SKM-1 treated with dmso at 0.1 percent for 144 hours (cell line): ENCODE measurements around the gene GOLT1A.
"Not testable (repeated sequence)": the region's sequence is repeated elsewhere in the genome, so short reads cannot be mapped to it uniquely, and the experiment has no call there.

Source experiments
- DNase-seq: peaks from one replicate; lab custom pipeline; 2025; ENCODE audit not compliant: unreplicated experiment; lab: John Stamatoyannopoulos, UW

Gene GOLT1A

DNA sequence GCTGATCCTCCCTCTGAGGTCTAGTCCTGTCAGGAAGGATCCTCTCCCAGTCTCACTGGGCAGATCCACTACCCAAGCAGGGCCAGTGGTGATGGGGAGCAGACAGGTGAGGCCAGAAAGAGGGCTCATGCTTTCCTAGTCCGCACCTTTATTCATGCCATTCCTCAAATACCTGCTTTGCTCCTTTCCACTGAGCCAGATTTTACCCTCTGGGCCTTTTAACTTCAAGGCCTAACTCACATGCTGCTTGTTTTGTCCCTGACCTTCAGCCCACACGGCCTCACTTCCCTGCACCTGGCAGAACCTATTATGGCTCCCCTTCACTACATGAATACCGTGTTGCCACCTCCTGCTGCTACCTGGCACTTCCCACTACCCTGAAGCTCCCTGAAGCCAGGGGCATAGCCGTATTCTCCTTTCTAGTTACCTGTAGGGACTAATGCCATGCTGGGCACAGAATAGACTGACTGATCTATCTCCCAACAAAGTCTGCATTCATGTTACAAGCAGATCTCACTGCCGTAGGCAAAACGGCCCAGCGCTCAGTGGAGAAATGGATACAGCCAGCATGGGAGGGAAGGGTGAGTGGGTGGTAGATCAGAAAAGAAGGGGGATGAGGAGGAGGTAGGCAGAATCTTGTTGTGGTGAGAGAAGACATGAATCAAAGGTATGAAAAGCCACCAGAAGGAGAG lies 36.1 kb upstream of the GOLT1A start:
- no peak for DNase-seq

DNA sequence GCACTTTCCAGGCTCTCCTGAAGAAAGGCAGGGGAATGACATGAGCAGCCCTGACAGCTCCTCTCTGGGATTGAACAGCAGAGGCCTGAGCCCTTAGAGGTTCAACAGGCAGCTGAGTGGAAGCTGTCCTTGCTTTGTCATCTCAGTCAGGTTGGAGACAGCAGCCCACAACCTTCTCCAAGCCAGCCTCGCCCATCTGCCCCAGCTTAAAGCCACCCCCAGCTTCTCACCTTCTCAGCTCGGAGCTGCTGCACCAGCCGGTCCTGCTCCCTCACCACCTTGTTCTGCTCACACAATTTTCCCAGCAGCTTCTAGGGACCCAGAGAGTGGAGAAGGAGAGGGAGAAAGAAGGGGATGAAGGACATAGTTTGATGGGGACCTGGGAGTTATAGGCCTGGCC lies 35.2 kb upstream of the GOLT1A start:
- no peak for DNase-seq

DNA sequence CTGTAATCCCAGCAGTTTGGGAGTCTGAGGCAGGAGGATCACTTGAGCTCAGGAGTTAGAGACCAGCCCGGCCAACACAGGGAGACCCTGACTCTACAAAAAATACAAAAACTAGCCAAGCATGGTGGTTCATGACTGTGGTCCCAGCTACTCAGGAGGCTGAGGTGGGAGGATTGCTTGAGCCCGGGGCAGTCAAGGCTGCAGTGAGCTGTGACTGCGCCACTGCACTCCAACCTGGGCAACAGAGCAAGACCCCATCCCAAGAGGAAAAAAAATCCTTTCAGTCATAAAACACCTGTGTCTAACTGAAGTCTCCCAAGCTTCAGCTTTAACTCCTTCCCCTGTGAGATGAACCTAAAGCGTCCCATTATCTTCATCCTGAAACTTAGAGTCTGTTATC lies 33.1 kb upstream of the GOLT1A start:
- DNase-seq: no peak

DNA sequence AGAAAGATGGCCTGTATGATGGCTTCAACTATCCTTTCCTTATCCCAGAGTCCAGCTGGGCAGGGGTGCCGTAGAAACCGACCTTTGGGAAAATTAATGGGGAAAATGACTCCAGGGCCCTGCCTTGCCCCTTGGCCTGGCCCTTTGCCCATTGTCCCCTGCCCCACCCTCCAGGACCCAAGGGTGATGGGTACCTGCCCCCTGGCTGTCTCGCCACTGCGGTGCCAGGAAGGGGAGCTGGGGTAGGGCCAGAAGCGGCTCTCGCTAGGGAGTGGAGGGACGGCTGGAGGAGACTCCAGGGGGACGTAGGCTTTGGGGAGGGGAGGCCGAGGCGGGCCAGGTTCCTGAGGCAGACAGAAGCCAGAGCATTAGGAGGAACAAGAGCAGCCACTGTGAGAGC lies 29.1 kb upstream of the GOLT1A start:
- no peak for DNase-seq

DNA sequence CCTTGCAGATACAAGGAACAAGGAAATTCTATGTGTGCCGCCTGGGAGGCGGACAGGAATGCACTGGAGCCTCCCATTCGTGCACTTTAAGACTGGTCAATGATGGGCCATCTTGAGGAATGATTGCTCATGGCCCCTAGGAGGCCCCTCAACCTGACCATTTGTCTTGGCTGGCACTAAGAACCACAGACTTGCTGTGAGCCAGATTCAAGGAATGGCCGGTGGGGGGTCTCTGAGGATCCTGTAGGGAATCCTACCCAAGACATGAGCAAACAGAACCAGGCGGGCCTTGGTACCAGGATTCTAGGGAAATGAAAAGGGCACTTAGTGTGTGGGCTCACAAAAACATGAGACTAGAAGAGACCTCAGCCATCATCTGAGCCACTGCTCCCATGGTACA lies 28.1 kb upstream of the GOLT1A start:
- DNase-seq: no peak

DNA sequence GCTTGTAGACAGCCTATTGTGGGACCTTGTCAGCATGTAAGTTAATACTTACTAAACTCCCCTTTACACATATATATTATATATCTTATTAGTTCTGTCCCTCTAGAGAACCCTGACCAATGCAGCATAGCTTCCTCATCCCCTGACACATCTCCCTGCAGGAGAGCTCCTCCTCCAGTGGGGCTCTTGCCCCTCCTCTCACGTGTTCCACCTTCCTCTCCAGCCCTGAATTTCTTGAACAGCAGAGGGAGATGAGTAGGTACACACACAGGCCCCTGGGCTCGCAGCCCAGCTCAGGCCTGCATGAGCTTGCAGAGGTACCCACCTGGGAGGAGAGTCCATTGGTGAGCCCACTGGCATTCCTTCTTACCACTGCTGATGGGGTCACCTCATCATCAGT lies 27.3 kb upstream of the GOLT1A start:
- DNase-seq: peak; percentile 28

DNA sequence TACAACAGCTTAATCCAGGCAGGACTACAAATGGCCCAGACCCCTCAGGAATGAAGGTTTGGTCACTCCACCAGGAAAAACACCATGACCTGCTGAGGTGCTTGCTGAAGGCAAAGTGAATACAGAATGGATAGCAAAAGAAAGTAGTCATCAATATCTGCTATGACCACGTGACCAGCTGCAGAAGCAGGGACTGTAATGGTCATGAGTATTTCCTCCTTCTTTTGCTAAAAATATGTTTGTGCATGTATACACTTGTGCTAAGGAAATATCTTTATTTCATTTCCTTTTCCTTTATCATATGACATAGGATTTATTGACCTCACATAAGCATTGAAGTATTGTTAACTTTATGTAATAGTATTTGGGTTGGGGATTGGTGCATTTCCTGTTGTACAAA lies 26.4 kb upstream of the GOLT1A start:
- no peak for DNase-seq

DNA sequence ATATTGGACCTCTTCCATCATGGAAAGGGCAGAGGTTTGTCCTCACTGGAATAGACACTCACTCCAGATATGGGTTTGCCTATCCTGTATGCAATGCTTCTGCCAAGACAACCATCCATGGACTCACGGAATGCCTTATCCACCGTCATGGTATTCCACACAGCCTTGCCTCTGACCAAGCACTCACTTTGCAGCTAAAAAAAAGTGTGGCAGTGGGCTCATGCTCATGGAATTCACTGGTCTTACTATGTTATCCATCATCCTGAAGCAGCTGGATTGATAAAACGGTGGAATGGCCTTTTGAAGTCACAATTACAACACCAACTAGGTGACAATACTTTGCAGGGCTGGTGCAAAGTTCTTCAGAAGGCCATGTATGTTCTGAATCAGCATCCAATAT lies 25.6 kb upstream of the GOLT1A start:
- DNase-seq: not testable (repeated sequence)

DNA sequence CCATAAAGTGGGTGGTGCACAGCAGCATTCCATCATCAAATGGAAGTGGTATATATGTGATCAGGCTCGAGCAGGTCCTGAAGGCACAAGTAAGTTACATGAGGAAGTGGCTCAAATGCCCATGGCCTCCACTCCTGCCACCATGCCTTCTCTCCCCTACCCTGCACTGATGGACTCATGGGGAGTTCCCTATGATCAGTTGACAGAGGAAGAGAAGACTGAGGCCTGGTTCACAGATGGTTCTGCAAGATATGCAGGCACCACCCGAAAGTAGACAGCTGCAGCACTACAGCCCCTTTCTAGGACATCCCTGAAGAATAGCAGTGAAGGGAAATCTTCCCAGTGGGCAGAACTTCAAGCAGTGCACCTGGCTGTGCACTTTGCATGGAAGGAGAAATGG lies 24.7 kb upstream of the GOLT1A start:
- DNase-seq: not testable (repeated sequence)

DNA sequence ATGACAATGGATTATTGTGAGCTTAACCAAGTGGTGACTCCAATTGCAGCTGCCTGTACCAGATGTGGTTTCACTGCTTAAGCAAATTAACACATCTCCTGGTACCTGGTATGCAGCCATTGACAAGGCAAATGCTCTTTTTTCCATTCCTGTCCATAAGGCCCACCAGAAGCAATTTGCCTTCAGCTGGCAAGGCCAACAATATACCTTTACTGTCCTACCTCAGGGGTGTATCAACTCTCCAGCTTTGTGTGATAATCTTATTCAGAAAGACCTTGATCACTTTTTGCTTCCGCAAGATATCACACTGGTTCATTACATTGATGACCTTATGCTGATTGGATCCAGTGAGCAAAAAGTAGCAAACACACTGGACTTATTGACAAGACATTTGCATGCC lies 23.7 kb upstream of the GOLT1A start:
- not testable (repeated sequence) for DNase-seq

DNA sequence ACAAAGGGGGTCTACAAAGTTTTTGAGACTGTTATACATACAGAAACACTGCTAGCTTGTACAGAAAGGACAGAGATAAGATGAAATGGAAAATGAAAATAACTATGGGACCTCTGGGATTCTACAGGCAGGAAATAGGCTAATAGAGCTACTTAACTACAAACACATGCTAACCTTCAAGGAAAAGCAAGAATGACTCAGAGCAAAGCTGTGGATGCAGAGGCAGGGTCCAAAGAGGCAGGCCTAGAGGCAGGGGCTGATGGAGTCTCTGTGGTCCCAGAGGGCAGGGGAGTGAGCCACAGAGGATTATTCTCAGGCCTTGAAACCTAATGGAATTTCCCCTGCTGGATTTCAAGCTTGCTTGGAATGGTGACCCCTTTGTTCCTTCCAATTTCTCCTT lies 18.7 kb upstream of the GOLT1A start:
- DNase-seq: no peak

DNA sequence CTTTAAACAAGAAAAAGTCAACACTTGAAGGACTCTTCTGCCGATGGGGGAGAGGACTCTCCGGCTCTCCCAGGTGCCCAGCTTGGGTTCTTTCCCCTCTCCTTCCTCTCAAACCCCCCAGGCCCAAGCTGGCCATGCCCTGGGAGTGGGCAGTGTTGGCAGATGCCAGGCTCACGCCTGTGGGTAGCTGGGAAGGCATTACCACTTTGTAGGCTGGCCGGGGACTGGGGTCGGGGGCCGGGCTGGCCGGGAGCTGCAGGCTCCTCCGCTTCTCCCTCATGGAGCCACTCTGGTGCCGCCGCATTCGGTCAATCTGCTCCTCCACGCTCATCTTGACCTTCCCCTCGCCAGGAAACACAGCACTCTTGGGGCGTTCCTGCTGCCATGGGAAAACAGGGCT lies 16.4 kb upstream of the GOLT1A start:
- no peak for DNase-seq

DNA sequence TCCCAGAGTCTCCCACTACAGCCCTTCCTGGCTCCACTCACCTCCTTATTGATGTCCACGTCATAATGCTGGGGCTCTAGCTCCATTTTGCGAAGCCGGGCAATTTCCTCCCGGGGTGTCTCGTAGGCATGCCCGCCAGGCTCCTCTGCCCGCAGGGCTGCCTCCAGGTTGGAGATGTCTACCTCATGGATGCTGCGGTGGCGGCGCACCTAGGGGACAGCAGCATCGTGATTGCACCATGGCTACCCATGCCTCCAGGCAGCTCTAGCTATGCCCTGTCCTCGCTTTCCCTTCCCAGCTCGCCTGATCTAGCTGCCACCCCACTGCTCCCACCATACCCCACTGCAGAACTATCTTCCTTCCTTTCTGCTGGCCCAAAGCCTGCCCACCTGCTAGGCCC lies 15.1 kb upstream of the GOLT1A start:
- DNase-seq: no peak

DNA sequence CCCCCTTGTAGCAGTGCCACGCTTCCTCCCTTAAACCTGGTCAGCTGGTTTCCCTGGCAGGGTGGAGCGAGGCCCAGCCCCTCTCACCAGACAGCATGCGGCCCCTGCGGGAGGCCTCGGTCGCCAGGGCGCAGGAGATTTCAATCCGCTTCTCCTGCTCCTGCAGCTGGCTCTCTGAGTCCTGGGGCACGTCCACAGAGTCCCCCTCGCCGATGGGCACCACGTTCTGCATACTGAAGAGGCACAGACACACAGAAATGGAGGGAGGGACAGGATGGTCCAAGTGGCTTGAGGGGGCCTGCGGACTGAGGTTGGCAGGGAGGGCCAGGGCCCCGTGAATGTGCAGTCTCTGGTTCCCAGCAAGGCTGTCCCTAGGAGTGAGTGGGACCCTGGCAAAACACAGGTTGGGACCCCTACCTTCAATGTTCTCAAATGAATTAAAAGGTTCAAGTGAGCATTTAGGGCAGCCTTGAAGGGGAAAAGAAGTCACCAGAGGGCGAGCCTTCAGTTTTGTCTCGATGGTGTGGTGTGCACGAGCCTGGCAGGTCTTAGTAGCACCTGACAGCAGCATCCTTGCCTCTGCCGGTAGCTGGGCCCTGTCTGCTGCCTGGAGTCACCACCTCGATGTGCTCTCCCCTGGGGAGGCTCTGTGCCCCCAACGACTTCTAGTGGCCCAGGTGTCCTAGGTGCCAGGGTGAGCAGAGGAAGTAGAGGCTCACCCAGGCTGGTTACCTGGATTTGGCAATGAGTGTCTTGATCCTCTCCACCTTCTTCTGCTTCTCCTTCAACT lies 14.4 kb upstream of the GOLT1A start:
- DNase-seq: no peak

DNA sequence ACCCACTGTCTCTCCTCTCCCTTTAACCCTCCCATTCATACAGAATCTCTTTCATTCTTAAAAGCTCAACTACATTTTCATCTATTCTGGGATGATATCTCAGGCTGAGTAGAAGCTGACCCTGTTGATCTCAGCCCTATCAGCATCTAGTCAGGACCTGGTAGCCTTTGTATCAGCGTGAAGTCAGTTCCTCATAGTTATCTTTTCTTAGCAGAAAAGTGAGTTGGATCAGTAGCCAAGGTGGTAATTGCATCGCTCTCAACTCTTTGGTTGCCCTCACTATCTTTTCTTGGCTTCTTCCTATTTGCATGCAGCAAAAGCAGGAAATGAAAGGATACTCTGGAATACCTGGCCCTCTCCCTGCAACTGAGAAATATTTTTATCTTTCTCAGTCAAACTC lies 13.6 kb upstream of the GOLT1A start:
- no peak for DNase-seq

DNA sequence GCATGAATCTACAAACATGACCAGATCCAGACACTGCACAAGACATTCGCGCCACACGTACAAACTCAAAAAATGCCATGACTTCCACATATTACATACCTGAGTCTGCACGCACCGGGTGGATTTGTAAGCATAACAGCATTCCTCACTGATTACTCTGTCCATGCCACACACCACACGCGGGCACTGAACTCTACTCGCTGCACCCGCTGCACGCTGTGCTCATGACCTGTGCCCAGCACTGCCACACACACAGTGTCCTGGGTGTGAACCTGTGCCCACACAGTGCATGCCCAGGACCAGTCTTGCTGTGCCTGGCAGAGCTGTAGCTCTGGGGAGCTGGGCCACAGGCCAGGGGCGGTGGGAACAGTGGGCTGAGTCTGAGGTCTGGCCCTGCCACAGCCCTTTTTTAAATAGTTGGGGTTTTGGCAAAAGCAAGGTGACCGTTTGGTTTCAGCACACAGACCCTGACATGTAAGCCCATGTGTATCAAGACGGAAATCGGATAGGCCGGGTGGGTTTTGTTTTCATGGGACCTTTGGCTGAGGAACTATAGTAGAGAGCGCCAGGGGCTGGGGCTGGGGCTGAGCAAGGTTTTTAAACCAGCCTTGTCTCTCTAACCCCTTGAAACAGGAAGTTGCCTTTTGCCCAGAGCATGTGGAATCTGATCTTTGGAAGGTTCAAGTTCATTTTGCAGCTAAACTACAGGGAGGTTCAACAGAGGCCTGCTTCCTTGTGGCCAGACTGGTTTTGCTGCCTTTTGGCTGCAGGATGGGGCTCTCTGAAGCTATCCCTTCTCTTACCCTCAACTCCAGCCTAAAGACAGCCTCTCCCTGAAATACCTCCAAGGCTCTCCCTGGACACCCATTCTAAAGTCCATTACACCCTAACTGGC lies 12.3 kb upstream of the GOLT1A start:
- DNase-seq: peak; percentile 36

DNA sequence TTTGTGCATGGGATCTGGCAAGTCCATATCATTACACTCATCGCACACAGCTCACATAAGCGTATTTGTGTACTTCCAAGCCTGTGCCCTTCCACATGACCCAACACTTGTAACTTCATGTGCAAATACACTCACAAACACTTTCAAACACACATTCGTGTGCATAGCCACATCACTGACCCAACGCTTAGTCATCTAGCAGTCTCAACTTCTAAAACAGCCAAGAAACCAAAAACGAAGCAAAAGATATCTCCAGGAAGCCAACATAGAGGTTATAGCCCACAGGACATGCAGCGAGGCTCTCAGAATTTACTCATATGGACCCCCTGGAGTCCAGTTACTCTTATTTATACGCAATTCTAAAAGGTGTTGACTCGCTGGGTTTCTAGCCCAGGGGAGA lies 10.9 kb upstream of the GOLT1A start:
- no peak for DNase-seq

DNA sequence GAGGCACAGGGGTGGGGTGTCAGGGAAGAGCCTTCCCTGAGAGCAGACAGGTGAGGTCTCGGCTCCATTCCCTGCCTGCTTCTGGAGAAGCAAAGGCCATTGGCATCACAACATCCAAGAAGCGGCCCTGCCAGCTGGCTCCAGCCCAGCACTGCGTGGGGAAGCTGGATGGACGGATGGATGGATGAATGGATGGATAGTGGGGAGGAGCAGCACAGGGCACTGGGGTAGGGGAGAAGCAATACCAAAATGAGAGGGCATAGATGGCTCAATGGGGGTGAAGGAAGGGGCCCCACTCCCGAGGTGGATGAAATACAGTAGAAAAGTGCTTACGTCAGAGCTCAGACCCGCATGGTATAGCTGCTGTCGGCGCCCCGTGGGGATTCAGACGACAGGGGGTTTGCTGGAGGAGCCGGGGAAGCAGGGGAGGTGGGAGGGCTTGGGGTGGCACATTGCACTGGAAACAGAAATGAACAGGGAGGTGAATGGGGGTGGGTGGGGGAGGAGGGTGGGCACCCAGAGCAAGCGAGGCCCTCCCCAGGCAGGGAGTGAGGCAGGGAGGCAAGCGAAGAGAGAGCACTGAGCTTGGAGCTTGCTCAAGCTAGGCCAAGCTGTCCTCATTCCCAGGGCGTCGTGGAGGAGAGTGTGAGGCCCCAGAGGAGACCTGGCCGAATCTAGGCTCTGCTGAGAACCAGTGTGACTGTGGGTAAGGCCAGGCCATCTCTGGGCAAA lies 9.5 kb upstream of the GOLT1A start:
- DNase-seq: no peak

DNA sequence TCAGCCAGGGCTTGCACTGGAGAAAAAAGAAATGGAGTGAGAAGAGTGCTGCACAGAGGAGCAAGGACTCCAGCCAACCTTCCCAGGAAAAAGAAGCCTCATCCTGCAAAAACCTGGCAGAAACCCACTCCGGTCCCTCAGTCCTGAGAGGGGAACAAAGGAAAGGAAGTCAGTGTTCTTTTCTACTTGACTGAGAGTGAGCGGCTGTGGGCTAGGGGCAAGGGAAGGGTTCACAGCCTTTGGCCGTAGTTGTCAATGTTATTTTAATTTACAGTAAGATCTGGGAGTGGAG lies 8.9 kb upstream of the GOLT1A start:
- no peak for DNase-seq

DNA sequence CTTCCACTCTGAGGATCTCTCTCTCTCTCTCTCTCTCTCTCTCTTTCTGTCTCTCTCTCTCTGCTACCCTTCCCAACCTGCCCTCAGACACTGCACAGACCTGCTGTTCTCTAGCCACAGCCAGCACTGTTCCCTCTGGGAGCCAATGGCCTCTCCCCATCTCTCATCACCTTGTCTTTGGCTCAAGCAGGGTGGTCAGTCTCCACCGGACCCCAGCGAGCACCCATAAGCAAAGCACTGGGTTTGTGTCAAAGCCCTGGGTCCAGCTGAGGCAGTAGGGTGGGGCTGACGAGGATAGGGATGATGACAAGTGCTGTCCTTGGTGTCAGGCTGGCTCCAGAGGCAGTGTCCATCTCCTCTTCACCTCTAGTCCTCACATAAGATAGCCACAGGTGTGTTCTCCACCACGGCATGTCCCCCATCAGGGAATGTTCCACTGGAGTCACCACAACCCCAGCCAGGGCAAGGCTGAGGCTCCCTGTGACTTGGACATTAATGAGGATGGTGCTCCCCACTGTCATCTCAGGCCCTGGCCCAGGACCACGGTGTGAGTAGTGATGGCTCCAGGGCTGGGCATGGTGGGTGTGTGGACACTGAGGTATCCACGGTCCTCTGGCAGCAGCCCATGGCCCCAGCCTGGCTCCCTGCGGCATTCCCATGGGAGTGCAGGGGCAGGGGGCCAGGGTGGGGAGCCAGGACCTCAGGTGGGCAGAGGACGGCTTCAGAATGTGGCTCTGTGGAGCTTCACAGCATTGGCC lies 8.4 kb upstream of the GOLT1A start:
- DNase-seq: no peak

DNA sequence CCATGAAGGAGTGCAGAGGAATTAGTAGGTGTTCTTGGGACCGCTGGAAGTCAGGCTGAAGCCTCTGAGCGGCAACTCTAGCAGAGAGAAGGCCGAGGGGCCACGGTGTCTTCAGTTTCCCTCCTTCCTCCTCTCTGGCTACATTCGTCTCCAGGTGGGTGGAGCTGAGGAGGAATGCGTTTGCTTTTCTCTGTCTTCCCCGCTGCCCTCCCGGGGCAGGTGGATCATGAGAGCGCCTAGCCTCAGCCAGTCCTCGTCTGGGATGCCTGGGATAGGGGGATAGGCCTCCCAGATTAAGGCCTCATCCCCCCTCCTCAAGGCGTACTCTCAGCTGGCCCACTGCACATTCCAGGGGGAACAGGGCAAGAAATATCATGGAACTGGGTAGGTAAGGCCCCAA lies 7.5 kb upstream of the GOLT1A start:
- DNase-seq: no peak
